ENCODE data around the gene HECTD3.

DNA sequence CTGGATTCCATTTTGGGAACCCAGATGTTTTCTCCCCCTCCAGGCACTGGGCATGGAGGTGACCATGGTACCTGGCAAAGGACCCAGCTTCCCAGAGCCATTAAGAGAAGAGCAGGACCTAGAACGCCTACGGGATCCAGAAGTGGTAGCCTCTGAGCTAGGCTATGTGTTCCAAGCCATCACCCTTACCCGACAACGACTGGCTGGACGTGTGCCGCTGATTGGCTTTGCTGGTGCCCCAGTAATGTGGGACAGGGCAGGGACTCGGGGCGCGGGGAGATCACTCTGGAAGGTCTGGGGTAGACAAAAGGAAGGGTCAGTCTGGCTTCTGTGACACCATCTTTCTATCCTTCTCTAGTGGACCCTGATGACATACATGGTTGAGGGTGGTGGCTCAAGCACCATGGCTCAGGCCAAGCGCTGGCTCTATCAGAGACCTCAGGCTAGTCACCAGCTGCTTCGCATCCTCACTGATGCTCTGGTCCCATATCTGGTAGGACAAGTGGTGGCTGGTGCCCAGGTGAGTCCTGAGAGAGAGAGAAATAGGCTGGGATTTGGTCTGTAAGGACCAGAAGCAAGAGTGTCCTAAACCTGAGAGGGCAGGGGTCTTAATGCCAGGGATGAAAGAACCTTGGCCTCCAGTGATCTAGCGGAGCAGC lies 2.6 kb upstream of the HECTD3 start:
- TF ChIP-seq, protein P1, sequence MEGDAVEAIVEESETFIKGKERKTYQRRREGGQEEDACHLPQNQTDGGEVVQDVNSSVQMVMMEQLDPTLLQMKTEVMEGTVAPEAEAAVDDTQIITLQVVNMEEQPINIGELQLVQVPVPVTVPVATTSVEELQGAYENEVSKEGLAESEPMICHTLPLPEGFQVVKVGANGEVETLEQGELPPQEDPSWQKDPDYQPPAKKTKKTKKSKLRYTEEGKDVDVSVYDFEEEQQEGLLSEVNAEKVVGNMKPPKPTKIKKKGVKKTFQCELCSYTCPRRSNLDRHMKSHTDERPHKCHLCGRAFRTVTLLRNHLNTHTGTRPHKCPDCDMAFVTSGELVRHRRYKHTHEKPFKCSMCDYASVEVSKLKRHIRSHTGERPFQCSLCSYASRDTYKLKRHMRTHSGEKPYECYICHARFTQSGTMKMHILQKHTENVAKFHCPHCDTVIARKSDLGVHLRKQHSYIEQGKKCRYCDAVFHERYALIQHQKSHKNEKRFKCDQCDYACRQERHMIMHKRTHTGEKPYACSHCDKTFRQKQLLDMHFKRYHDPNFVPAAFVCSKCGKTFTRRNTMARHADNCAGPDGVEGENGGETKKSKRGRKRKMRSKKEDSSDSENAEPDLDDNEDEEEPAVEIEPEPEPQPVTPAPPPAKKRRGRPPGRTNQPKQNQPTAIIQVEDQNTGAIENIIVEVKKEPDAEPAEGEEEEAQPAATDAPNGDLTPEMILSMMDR (conservative IDR thresholded peaks at IDR 0.05; ENCODE audit: low read length): no peak
- TF ChIP-seq EZH2phosphoT487 (IDR thresholded peaks at IDR 0.05; ENCODE audit: borderline replicate concordance, low read depth, low read length): no peak

Measured in OCI-LY7 (cell line).